ENCODE data around the gene SLC9A2. TPM values are rescaled to one million over a fixed set of nuclear protein-coding genes. Genes with fewer than 3 reads are reported as not detected.

The SLC9A2 gene
- total RNA-seq, 1 experiment from 2014 or later = 13.4 TPM

DNA sequence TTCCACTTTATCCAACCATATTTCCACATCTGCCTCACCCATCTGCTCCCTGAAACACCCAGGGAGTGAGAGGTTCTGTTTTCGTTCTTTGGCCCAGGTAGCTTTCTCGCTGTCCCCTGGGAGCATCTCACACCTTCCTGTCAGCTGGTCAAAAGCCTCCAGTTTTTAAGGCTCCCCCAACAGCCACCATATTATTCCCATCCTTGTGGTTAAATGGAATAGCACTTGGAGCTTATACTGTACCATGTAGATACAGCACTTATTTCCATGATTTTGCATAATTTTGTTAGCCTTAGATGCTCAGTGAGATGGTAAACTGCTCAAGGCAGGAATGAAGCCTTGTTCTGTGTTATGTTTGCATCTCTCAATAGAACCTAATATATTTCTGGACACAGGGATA is 84.0 kb downstream of the SLC9A2 start:
- no peaks in the 10 kb centered on the region for H3K36me3 ChIP-seq (ENCODE audit: low read depth)
- H3K79me2 ChIP-seq (ENCODE audit: low read depth) = no peaks in the 10 kb centered on the region
- H4K20me1 ChIP-seq (ENCODE audit: insufficient read depth) = no peaks in the 10 kb centered on the region
- intact Hi-C loops (cut with micrococcal nuclease; ENCODE audit: unreplicated experiment) = loop anchor here (1.0 to 10.0 kb wide), 6 partner anchors 43 to 449 kb away; partner anchors contain the start of gene SLC9A4
- H3K4me2 ChIP-seq = no peak overlapping the region
- no peak overlapping the region for H2AFZ ChIP-seq
- H3K4me1 ChIP-seq (replicated peaks; ENCODE audit: insufficient read depth) = peaks cover under 1% of the 10 kb centered on the region; the same call in 1 of the 2 replicates
- no peak overlapping the region for H3K4me3 ChIP-seq
- no TSS peak for BruUV-seq (replicated peaks)
- POLR2A ChIA-PET (ENCODE audit: unreplicated experiment) = no interaction called here
- no peaks in the 10 kb centered on the region for H3F3A ChIP-seq (ENCODE audit: insufficient read depth, low read depth)
- H3K27ac ChIP-seq = no peak overlapping the region
- CTCF ChIA-PET = interaction anchor here (0.6 to 1.2 kb wide), 5 partner anchors 83 to 233 kb away, joined by 3 to 12 read pairs (median 3); partner anchors contain the start of gene SLC9A4
- no peaks in the 10 kb centered on the region for H3K9me2 ChIP-seq (ENCODE audit: insufficient read depth)
- no peak for DNase-seq
- H3K9me3 ChIP-seq (ENCODE audit: insufficient read depth, low read depth) = no peaks in the 10 kb centered on the region
- no peak for TF ChIP-seq EZH2 (IDR thresholded peaks at IDR 0.05; ENCODE audit: low read depth)
- TF ChIP-seq, protein P1, sequence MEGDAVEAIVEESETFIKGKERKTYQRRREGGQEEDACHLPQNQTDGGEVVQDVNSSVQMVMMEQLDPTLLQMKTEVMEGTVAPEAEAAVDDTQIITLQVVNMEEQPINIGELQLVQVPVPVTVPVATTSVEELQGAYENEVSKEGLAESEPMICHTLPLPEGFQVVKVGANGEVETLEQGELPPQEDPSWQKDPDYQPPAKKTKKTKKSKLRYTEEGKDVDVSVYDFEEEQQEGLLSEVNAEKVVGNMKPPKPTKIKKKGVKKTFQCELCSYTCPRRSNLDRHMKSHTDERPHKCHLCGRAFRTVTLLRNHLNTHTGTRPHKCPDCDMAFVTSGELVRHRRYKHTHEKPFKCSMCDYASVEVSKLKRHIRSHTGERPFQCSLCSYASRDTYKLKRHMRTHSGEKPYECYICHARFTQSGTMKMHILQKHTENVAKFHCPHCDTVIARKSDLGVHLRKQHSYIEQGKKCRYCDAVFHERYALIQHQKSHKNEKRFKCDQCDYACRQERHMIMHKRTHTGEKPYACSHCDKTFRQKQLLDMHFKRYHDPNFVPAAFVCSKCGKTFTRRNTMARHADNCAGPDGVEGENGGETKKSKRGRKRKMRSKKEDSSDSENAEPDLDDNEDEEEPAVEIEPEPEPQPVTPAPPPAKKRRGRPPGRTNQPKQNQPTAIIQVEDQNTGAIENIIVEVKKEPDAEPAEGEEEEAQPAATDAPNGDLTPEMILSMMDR (conservative IDR thresholded peaks at IDR 0.05) = no peak
- H3K27me3 ChIP-seq (ENCODE audit: insufficient read depth, low read depth) = no peaks in the 10 kb centered on the region

- Histone ChIP-seq H4K20me1 (ENCODE audit: insufficient read depth) (no peaks in the 10 kb centered on the region), H3F3A (ENCODE audit: insufficient read depth, low read depth) (no peaks in the 10 kb centered on the region), H3K27ac (no peak overlapping the region), H3K79me2 (ENCODE audit: low read depth) (no peaks in the 10 kb centered on the region), H3K4me2 (no peak overlapping the region), H2AFZ (no peak overlapping the region), H3K9me3 (ENCODE audit: insufficient read depth, low read depth) (no peaks in the 10 kb centered on the region), H3K4me1 (replicated peaks; ENCODE audit: insufficient read depth) (peaks cover 5% of the 10 kb centered on the region; the same call in 1 of the 2 replicates), H3K36me3 (ENCODE audit: low read depth) (no peaks in the 10 kb centered on the region), H3K9me2 (ENCODE audit: insufficient read depth) (no peaks in the 10 kb centered on the region), H3K27me3 (ENCODE audit: insufficient read depth, low read depth) (no peaks in the 10 kb centered on the region), H3K4me3 (no peak overlapping the region)
- ChIA-PET POLR2A (ENCODE audit: unreplicated experiment) (interaction anchor here (0.6 kb wide), 1 partner anchor 19 kb away, joined by 5 read pairs; no protein-coding TSS in a partner anchor), CTCF (interaction anchor here (0.6 to 1.2 kb wide), 5 partner anchors 83 to 233 kb away, joined by 3 to 12 read pairs (median 3); partner anchors contain the start of gene SLC9A4)
- TF ChIP-seq, protein P1 (conservative IDR thresholded peaks at IDR 0.05) = peak; percentile 73
- TF ChIP-seq EZH2 (IDR thresholded peaks at IDR 0.05; ENCODE audit: low read depth) = no peak
- peak in 1 of 2 experiments; percentile 55 for DNase-seq
- BruUV-seq (replicated peaks) = no TSS peak
- intact Hi-C loops (cut with micrococcal nuclease; ENCODE audit: unreplicated experiment) = loop anchor here (1.0 to 10.0 kb wide), 6 partner anchors 43 to 449 kb away; partner anchors contain the start of gene SLC9A4
Observed at GRCh38 chr2:102703748-102704147, 84.4 kb downstream of the SLC9A2 start.

GRCh38 chr2:102704531-102704930 is 85.2 kb downstream of the SLC9A2 start:
- intact Hi-C loops (cut with micrococcal nuclease; ENCODE audit: unreplicated experiment) = loop anchor here (5.0 to 10.0 kb wide), 3 partner anchors 182 to 450 kb away; no protein-coding TSS in a partner anchor
- no peaks in the 10 kb centered on the region for H3K9me3 ChIP-seq (ENCODE audit: insufficient read depth, low read depth)
- no peaks in the 10 kb centered on the region for H3K27me3 ChIP-seq (ENCODE audit: insufficient read depth, low read depth)
- H2AFZ ChIP-seq = no peak overlapping the region
- no TSS peak for BruUV-seq (replicated peaks)
- no peak overlapping the region for H3K4me3 ChIP-seq
- POLR2A ChIA-PET (ENCODE audit: unreplicated experiment) = no interaction called here
- peaks cover 6% of the 10 kb centered on the region; the same call in 1 of the 2 replicates for H3F3A ChIP-seq (ENCODE audit: insufficient read depth, low read depth)
- H3K79me2 ChIP-seq (ENCODE audit: low read depth) = no peaks in the 10 kb centered on the region
- CTCF ChIA-PET = no interaction called here
- no peaks in the 10 kb centered on the region for H3K9me2 ChIP-seq (ENCODE audit: insufficient read depth)
- TF ChIP-seq, protein P1 (conservative IDR thresholded peaks at IDR 0.05) = no peak
- TF ChIP-seq EZH2 (IDR thresholded peaks at IDR 0.05; ENCODE audit: low read depth) = no peak
- no peak overlapping the region for H3K4me2 ChIP-seq
- no peaks in the 10 kb centered on the region for H4K20me1 ChIP-seq (ENCODE audit: insufficient read depth)
- H3K36me3 ChIP-seq (ENCODE audit: low read depth) = no peaks in the 10 kb centered on the region
- H3K27ac ChIP-seq = no peak overlapping the region
- DNase-seq = no peak
- peaks cover 10% of the 10 kb centered on the region; the same call in 1 of the 2 replicates for H3K4me1 ChIP-seq (replicated peaks; ENCODE audit: insufficient read depth)

All from PC-9 (cell line).